Measurements from ENCODE around the gene CDC14A.

Gene CDC14A

DNA sequence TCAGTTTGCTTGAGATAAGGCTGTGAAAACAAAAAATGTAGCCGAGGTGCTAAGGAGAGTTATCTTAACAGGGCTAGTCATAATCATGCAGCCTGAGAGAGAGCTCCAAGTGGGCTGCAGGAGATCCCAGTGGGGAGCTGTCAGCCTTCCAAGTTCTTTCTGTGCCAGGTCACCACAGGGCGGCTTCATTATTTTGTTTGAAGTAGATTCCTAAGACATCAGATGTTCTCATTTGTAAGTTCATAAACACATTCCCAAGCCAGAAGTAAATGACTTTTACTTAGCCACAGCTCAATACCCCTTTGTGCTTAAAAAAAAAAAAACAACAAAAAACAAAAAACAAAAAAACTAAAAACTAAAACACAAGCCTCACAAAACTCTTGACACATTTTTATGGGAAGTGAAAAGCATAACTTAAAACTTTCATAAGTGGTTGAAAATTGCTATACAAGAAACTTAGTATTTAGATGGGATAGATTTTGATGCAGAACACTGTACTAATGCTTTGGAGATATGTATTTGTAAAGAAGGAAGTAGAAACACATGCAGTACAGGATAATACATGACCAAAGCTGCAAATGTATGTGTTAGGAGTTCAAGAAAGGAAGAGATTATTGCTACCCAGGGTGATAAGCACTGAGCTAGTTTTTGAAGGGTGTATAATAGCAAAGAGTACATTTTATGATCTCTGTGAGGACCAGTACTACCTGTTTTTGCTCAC lies 8.6 kb downstream of the CDC14A start:
- Histone ChIP-seq H3K4me3 (ENCODE audit: low read depth, low read length) (no peak overlapping the region), H3K36me3 (no peaks in the 10 kb centered on the region), H3K9me3 (ENCODE audit: severe bottlenecking) (no peaks in the 10 kb centered on the region), H3K27me3 (ENCODE audit: insufficient read depth, low read depth, severe bottlenecking) (no peaks in the 10 kb centered on the region), H3K27ac (no peak overlapping the region)
- DNase-seq = no peak
- TF ChIP-seq, protein P1, sequence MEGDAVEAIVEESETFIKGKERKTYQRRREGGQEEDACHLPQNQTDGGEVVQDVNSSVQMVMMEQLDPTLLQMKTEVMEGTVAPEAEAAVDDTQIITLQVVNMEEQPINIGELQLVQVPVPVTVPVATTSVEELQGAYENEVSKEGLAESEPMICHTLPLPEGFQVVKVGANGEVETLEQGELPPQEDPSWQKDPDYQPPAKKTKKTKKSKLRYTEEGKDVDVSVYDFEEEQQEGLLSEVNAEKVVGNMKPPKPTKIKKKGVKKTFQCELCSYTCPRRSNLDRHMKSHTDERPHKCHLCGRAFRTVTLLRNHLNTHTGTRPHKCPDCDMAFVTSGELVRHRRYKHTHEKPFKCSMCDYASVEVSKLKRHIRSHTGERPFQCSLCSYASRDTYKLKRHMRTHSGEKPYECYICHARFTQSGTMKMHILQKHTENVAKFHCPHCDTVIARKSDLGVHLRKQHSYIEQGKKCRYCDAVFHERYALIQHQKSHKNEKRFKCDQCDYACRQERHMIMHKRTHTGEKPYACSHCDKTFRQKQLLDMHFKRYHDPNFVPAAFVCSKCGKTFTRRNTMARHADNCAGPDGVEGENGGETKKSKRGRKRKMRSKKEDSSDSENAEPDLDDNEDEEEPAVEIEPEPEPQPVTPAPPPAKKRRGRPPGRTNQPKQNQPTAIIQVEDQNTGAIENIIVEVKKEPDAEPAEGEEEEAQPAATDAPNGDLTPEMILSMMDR (IDR thresholded peaks at IDR 0.05; ENCODE audit: low read depth, low read length) = no peak

DNA sequence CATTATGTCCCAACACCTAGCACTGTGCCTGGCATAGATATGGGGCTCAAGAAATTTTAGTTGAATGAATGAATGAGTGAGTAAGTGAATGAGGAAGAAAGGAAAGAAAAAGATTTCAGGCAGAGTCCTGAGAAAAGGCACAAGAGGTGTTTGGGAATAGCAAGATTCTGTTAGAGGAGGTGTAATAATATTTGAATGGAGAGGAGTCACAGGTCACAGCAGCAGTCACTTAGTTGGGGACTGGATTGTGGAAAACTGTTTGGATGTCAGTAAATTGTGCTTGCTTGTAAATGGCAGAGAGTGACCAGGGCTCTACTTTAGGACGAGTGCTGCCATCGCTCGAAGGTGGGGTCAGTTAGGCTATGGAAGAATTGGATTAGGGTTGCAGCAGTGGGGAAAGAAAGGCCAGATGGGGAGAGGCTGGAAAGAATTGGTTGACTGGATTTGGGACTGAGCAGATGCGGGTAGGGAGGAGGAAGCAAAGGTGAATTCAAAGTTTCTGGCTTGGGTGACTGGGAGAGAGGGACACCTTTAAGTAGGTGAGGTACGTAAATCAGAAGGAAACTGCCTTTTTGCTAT lies 9.3 kb downstream of the CDC14A start:
- Histone ChIP-seq H3K9me3 (ENCODE audit: severe bottlenecking) (no peaks in the 10 kb centered on the region), H3K27me3 (ENCODE audit: insufficient read depth, low read depth, severe bottlenecking) (no peaks in the 10 kb centered on the region), H3K4me3 (ENCODE audit: low read depth, low read length) (no peak overlapping the region), H3K27ac (no peak overlapping the region), H3K36me3 (no peaks in the 10 kb centered on the region)
- TF ChIP-seq, protein P1 (IDR thresholded peaks at IDR 0.05; ENCODE audit: low read depth, low read length) = no peak
- no peak for DNase-seq

DNA sequence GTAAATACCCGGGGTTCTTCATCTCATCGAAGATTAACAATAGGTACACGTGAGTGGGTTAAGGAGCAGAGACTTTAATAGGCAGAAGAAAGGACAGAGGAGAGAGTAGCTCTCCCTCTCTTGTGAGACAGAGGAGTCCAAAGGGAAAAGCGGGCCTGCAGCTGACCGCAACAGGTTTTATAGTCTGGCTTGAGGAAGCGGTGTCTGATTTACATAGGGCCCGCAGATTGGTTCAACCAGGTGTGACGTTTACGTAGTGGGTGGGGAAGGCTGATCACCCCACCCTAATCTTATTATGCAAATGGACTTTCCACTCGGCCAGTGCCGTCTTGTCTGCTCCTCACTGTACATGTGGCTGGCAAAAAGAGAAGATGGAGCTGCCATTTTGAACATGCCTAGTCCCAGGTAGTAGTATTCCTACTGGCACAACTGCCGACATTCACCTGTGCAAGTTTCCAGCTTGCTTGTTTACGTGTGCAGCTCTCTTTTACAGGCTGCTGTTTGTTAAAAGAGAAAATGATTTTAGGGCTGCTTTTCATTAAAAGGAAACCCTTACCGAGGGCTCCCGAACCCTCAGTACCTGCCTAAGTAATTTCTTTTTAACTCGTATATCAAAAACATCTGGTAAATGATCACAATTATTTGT lies 10.6 kb downstream of the CDC14A start:
- H3K36me3 ChIP-seq = no peaks in the 10 kb centered on the region
- H3K27ac ChIP-seq = no peak overlapping the region
- H3K27me3 ChIP-seq (ENCODE audit: insufficient read depth, low read depth, severe bottlenecking) = no peaks in the 10 kb centered on the region
- H3K4me3 ChIP-seq (ENCODE audit: low read depth, low read length) = no peak overlapping the region
- peak; percentile 9 for DNase-seq
- no peaks in the 10 kb centered on the region for H3K9me3 ChIP-seq (ENCODE audit: severe bottlenecking)
- TF ChIP-seq, protein P1 (IDR thresholded peaks at IDR 0.05; ENCODE audit: low read depth, low read length) = no peak

DNA sequence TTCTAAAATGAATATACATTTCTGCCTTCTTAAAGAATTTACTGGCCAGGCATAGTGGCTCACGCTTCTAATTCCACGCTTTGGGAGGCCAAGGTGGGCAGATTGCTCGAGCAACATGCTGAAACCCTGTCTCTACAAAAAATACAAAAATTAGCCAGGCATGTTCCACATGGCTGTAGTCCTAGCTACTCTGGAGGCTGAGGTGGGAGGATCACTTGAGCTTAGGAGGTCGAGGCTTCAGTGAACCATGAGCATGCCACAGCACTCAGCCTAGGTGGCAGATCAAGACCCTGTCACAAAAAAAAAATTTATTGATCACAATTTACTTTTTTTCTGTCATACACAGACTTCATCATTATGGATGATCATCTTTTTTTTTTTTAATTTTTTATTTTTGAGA lies 11.5 kb downstream of the CDC14A start:
- Histone ChIP-seq H3K4me3 (ENCODE audit: low read depth, low read length) (no peak overlapping the region), H3K36me3 (no peaks in the 10 kb centered on the region), H3K27ac (no peak overlapping the region), H3K9me3 (ENCODE audit: severe bottlenecking) (no peaks in the 10 kb centered on the region), H3K27me3 (ENCODE audit: insufficient read depth, low read depth, severe bottlenecking) (no peaks in the 10 kb centered on the region)
- TF ChIP-seq, protein P1 (IDR thresholded peaks at IDR 0.05; ENCODE audit: low read depth, low read length) = no peak
- DNase-seq = no peak

DNA sequence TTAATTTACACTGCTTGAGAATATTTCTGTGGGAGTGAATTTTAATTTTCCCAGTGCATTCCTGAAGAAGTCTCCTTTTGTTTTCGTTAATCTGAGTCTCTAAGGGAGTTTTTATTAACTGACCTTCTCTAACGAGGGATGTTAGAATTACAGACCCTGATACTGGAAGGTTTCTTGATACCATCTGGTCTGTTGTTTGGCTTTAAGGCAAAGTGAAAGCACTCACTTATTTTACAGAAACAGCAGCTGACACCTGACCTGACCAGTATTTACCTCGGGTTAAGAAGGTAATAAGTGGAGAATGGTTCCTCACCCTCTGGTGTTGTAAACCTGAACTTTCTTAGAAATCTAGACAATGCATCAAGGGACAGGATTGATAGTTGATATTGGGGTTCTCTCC lies 12.4 kb downstream of the CDC14A start:
- H3K4me3 ChIP-seq (ENCODE audit: low read depth, low read length) = no peak overlapping the region
- no peaks in the 10 kb centered on the region for H3K9me3 ChIP-seq (ENCODE audit: severe bottlenecking)
- H3K27ac ChIP-seq = no peak overlapping the region
- no peaks in the 10 kb centered on the region for H3K36me3 ChIP-seq
- DNase-seq = no peak
- TF ChIP-seq, protein P1 (IDR thresholded peaks at IDR 0.05; ENCODE audit: low read depth, low read length) = no peak
- H3K27me3 ChIP-seq (ENCODE audit: insufficient read depth, low read depth, severe bottlenecking) = no peaks in the 10 kb centered on the region

All from WERI-Rb-1 (cell line).